Measurements from ENCODE around the gene NTSR2.

Gene NTSR2

GRCh38 chr2:11624893-11625292 lies 45.1 kb downstream of the NTSR2 start:
- no peak for FAIRE-seq

GRCh38 chr2:11622611-11623010 lies 47.4 kb downstream of the NTSR2 start:
- no peak for FAIRE-seq

DNA sequence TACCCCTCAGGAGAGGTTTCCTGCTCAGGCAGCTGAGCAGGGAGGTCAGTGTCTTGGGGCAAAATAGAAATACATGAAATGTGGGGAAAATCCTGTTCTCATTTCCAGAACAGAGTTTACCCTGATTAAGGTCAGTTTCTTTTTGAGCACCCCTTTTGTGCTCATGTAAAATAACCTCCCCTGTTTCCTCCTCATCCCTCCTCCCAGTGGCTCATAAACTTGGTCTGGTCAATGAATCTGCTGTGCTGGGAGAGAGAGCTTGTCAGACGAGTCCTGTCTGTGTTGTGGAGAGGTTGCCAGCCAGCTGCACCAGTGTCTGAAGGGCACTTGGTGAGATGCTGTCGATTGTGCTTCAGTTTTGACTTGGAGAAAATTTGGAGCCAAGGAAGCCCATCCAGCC lies 48.6 kb downstream of the NTSR2 start:
- FAIRE-seq: no peak

GRCh38 chr2:11618708-11619062 lies 51.3 kb downstream of the NTSR2 start:
- no peak for FAIRE-seq

DNA sequence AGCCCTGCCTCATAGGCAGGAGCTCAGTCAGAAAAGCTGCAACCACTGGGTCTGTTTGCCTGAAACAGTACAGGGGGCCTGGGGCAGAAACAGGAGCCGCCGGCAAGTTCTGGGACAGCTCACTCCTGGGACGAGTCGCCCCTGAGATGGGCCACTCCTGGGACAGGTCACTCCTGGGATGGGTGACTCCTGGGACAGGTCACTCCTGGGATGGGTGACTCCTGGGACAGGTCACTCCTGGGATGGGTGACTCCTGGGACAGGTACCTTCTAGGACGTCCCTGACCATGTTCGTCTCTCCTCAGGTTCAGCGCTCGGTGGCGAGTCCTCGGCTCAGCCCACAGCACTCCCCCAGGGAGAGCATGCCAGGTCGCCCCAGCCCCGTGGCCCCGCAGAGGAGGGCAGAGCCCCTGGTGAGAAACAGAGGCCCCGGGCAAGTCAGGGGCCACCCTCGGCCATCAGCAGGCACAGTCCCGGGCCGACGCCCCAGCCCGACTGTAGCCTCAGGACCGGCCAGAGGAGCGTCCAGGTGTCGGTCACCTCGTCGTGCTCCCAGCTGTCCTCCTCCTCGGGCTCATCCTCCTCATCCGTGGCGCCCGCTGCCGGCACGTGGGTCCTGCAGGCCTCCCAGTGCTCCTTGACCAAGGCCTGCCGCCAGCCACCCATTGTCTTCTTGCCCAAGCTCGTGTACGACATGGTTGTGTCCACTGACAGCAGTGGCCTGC lies 51.8 kb downstream of the NTSR2 start:
- FAIRE-seq: no peak

DNA sequence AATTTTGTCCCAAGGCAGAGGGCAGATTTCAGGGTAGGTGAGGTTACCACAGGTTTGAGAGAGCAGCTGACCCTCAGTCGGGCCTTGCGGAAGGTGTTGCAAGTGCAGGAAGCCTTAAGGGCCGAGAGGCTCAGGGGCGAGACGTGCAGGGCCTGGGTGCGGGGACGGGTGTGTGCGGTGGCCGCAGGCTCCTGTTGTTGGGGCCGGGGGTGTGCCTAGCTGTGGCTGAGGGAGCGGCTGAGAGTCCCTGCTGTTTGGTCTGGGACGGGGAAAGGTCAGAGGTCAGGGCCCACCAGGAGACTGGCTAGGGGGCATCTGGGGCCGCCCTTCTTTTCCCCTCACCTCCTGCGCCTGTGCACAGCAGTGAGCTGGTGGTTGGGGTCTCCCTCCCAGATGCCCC lies 52.5 kb downstream of the NTSR2 start:
- no peak for FAIRE-seq

- FAIRE-seq: no peak
These were observed 53.1 kb downstream of the NTSR2 start for GRCh38 chr2:11616851-11617415.

GRCh38 chr2:11616097-11616687 lies 53.8 kb downstream of the NTSR2 start:
- FAIRE-seq: no peak

DNA sequence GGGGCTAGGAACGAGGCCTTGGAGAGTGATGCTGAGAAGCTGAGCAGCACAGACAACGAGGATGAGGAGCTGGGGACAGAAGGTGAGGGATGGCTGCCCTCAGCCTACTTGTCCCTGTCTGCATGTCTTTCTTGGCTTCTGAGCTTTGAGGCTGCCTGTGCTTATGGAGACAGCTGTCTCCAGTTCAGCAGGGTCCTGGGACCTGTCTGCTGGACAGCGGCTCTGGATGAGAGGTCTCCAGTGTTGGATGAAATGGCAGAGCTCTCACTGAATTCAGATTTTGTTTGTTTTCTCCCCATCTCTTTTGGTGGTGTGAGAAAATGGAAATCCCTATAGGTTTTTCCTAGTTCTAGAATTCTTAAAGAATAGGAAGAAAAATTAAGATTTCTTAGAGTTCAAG lies 54.8 kb downstream of the NTSR2 start:
- FAIRE-seq: no peak

- FAIRE-seq: no peak
These were observed 56.7 kb downstream of the NTSR2 start for GRCh38 chr2:11613297-11613696.

DNA sequence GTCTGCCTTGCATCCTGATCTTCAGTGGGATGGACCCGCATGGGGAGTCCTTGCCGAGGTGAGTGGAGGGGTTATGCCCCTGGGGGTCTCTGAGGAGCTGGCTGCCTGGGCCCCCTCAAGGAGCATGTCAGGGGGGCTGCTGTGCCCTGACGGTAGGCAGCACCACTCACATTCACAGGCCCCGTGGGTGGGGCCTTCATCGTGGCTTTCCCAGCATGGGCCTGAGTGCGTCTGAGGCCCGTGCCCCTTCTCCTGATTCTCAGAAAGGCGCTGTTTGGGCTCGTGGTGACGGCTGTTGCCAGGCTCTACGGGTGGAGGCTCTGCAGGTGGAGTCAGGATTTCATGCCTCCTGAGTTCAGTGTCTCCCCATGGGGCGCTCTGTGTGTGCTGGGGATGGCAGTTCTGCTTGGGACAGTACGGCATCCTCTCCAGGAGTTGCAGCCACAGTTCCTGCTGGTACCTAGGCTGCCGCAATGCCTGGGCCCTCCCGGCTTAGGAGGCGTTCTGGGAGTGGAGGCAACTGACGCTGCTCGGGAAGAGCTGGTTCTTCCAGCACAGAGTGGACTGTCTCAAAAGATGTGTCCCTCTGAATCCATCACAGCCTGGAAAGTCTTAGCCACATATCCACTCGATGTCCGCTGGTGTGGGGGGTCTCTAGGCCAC lies 57.3 kb downstream of the NTSR2 start:
- FAIRE-seq: no peak

DNA sequence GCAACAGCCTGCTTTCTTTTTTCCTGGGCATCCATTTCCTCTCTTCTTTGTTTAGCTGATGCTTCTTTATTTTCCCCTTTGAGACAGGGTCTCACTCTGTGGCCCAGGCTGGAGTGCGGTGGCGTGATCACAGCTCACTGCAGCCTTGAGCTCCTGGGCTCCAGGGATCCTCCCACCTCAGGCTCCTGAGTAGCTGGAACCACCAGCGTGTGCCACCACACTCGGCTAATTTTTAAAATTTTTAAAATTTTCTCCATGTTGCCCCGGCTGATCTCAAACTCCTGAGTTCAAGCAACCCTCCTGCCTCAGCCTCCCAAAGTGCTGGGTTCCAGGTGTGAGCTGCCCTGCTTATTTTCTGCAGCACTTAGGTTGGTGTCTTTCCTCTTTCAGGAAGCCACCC lies 58.7 kb downstream of the NTSR2 start:
- FAIRE-seq: no peak

DNA sequence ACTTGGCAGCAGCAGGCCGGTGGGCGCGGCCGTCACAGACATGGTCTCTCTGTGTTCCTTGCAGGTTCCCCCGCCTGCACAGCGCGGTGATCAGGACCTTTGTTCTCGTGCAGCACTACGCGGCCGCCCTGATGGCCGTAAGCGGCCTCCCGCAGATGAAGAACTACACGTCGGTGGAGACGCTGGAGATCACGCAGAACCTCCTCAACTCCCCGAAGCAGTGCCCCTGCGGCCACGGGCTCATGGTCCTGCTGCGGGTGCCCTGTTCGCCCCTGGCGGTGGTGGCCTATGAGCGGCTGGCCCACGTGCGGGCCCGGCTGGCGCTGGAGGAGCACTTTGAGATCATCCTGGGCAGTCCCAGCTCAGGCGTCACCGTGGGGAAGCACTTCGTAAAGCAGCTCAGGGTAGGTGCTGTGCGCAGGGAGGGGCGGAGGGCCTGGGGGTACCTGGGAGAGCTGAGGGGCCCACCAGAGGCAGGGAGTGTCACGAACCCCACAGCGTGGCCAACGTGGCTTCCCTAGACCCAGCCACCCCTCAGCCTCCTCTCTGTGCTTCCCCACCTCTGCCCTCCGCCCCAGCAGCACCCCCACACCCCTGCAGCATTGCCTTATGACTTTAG lies 59.3 kb downstream of the NTSR2 start:
- no peak for FAIRE-seq
